Muscle layer of colon (tissue), 2 donors: ENCODE measurements around the gene COL8A2.

Experiments used
- H3K27ac ChIP-seq: one replicate; pipeline ENCODE4 v1.7.0; 2013; ENCODE audit warnings: low read depth, mild to moderate bottlenecking, low read length, moderate library complexity
- H3K27me3 ChIP-seq, 2 donors: one replicate each; pipeline ENCODE4 v1.7.0; 2013; ENCODE audit warnings: low read length in 2 of 2, mild to moderate bottlenecking in 2 of 2; ENCODE audit not compliant: insufficient read depth in 2 of 2, control insufficient read depth in 1 of 2
- H3K36me3 ChIP-seq: one replicate; pipeline ENCODE4 v1.7.0; 2013; ENCODE audit warnings: mild to moderate bottlenecking, low read length; ENCODE audit not compliant: insufficient read depth
- H3K4me1 ChIP-seq: one replicate; pipeline ENCODE4 v1.7.0; 2013; ENCODE audit warnings: mild to moderate bottlenecking, low read length; ENCODE audit not compliant: insufficient read depth
- H3K4me3 ChIP-seq, 2 donors: one replicate each; pipeline ENCODE4 v1.7.0; 2013; ENCODE audit warnings: low read length in 2 of 2, low read depth in 1 of 2, mild to moderate bottlenecking in 1 of 2, moderate library complexity in 1 of 2
- H3K9ac ChIP-seq: one replicate; pipeline ENCODE4 v1.7.0; 2013; ENCODE audit warnings: low read length
- H3K9me3 ChIP-seq: one replicate; pipeline ENCODE4 v1.7.0; 2013; ENCODE audit warnings: mild to moderate bottlenecking, low read length
- donor health status: abdominal sarcoma.
- donor health status: Adenocarcinoma of cecum.

COL8A2 gene

GRCh38 chr1:36156329-36157114 is 31.5 kb upstream of the COL8A2 start:
- Histone ChIP-seq H3K27ac (peak overlapping the region; percentile 99), H3K9ac (peak overlapping the region; percentile 74), H3K4me1 (peaks cover 56% of the 10 kb centered on the region), H3K4me3 (peak overlapping the region; percentile 82 to 98), H3K9me3 (no peaks in the 10 kb centered on the region), H3K27me3 (no peaks in the 10 kb centered on the region), H3K36me3 (peaks cover 5% of the 10 kb centered on the region)

GRCh38 chr1:36155408-36156328 is 30.6 kb upstream of the COL8A2 start, which contains the start of gene MAP7D1:
TSS of gene MAP7D1 (plus strand) at chr1:36156160. CDS start at chr1:36156418, 258 bp downstream.
- Histone ChIP-seq H3K9ac (peak within 1 kb of the TSS; percentile 99), H3K4me1 (peaks cover 54% of the 10 kb centered on the region), H3K9me3 (no peaks in the 10 kb centered on the region), H3K27ac (peak within 1 kb of the TSS; percentile 99), H3K27me3 (no peaks in the 10 kb centered on the region), H3K4me3 (peak within 1 kb of the TSS; percentile 90 to 98), H3K36me3 (peaks cover 5% of the 10 kb centered on the region)

- Histone ChIP-seq H3K9ac (peak overlapping the region; percentile 99), H3K36me3 (peaks cover 5% of the 10 kb centered on the region), H3K27ac (peak overlapping the region; percentile 99), H3K4me3 (peak overlapping the region; percentile 89 to 90), H3K9me3 (no peaks in the 10 kb centered on the region), H3K4me1 (peaks cover 54% of the 10 kb centered on the region), H3K27me3 (no peaks in the 10 kb centered on the region)
Observed at GRCh38 chr1:36154765-36155407, 29.9 kb upstream of the COL8A2 start.

GRCh38 chr1:36154335-36154734 is 29.3 kb upstream of the COL8A2 start:
- Histone ChIP-seq H3K9ac (no peak overlapping the region), H3K27ac (peak overlapping the region; percentile 99), H3K4me3 (peak overlapping the region in 1 of 2 donors; percentile 90), H3K4me1 (peaks cover 51% of the 10 kb centered on the region), H3K36me3 (no peaks in the 10 kb centered on the region), H3K9me3 (no peaks in the 10 kb centered on the region), H3K27me3 (no peaks in the 10 kb centered on the region)

GRCh38 chr1:36153476-36153875 is 28.5 kb upstream of the COL8A2 start:
- peaks cover 45% of the 10 kb centered on the region for H3K4me1 ChIP-seq
- H3K9ac ChIP-seq, result no peak overlapping the region
- no peaks in the 10 kb centered on the region for H3K36me3 ChIP-seq
- no peak overlapping the region for H3K4me3 ChIP-seq
- H3K9me3 ChIP-seq, result no peaks in the 10 kb centered on the region
- no peaks in the 10 kb centered on the region for H3K27me3 ChIP-seq
- no peak overlapping the region for H3K27ac ChIP-seq

GRCh38 chr1:36151845-36152203 is 26.8 kb upstream of the COL8A2 start:
- no peak overlapping the region for H3K9ac ChIP-seq
- peaks cover 48% of the 10 kb centered on the region for H3K4me1 ChIP-seq
- no peaks in the 10 kb centered on the region for H3K9me3 ChIP-seq
- H3K4me3 ChIP-seq, result peak overlapping the region in 1 of 2 donors; percentile 2
- H3K27me3 ChIP-seq, result no peaks in the 10 kb centered on the region
- H3K27ac ChIP-seq, result peak overlapping the region; percentile 84
- H3K36me3 ChIP-seq, result peaks cover under 1% of the 10 kb centered on the region

- Histone ChIP-seq H3K4me3 (peak overlapping the region in 1 of 2 donors; percentile 2), H3K4me1 (peaks cover 48% of the 10 kb centered on the region)
Observed at GRCh38 chr1:36151134-36151844, 26.3 kb upstream of the COL8A2 start.

GRCh38 chr1:36150296-36151133 is 25.5 kb upstream of the COL8A2 start:
- H3K9me3 ChIP-seq, result no peaks in the 10 kb centered on the region
- peak overlapping the region; percentile 74 for H3K9ac ChIP-seq
- H3K36me3 ChIP-seq, result peaks cover 5% of the 10 kb centered on the region
- H3K4me1 ChIP-seq, result peaks cover 48% of the 10 kb centered on the region
- no peaks in the 10 kb centered on the region for H3K27me3 ChIP-seq
- peak overlapping the region; percentile 84 for H3K27ac ChIP-seq
- peak overlapping the region in 1 of 2 donors; percentile 88 for H3K4me3 ChIP-seq

More at GRCh38 chr1:36151134-36151844, 26.3 kb upstream of the COL8A2 start:
- H3K9me3 ChIP-seq, result no peaks in the 10 kb centered on the region
- peak overlapping the region; percentile 74 for H3K9ac ChIP-seq
- no peaks in the 10 kb centered on the region for H3K27me3 ChIP-seq
- H3K27ac ChIP-seq, result peak overlapping the region; percentile 84
- peaks cover 5% of the 10 kb centered on the region for H3K36me3 ChIP-seq

GRCh38 chr1:36149973-36150295 is 24.9 kb upstream of the COL8A2 start:
- H3K36me3 ChIP-seq, result peaks cover 5% of the 10 kb centered on the region
- no peaks in the 10 kb centered on the region for H3K27me3 ChIP-seq
- H3K9ac ChIP-seq, result peak overlapping the region; percentile 74
- peak overlapping the region in 1 of 2 donors; percentile 88 for H3K4me3 ChIP-seq
- H3K9me3 ChIP-seq, result no peaks in the 10 kb centered on the region
- peaks cover 46% of the 10 kb centered on the region for H3K4me1 ChIP-seq
- H3K27ac ChIP-seq, result peak overlapping the region; percentile 84
